ENCODE data around the gene CYTH1. TPM values are rescaled to one million over a fixed set of nuclear protein-coding genes. Genes with fewer than 3 reads are reported as not detected.

The CYTH1 gene
- total RNA-seq, 1 experiment from 2014 or later, result 40.3 TPM

DNA sequence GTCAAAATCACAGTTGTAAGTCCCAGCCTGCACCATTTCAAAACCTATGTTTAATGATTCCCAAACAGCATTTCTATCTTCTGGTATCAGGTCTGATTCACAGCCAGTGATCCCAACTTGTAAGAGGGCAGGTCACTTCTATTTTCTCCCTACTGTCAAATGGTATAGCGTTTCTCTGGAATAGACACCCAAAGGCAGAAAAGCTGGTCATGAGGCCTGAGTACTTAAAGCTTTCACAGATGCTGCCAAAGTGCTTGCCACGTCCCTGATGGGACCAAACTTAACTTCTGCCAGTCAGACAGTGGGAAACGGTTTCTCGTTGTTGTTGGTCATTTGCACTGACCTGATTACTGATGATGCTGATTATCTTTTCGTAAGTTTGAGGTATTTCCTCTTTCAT is 43.4 kb downstream of the CYTH1 start:
- BruUV-seq (replicated peaks), result no TSS peak
- Histone ChIP-seq H2AFZ (no peak overlapping the region), H3K36me3 (ENCODE audit: low read depth) (no peaks in the 10 kb centered on the region), H3K4me1 (replicated peaks; ENCODE audit: insufficient read depth) (peaks cover 28% of the 10 kb centered on the region), H3K27me3 (ENCODE audit: insufficient read depth, low read depth) (no peaks in the 10 kb centered on the region), H4K20me1 (ENCODE audit: insufficient read depth) (peaks cover 12% of the 10 kb centered on the region; the same call in 1 of the 2 replicates), H3K79me2 (ENCODE audit: low read depth) (peaks cover 29% of the 10 kb centered on the region), H3K27ac (no peak overlapping the region), H3K9me2 (ENCODE audit: insufficient read depth) (no peaks in the 10 kb centered on the region), H3K4me2 (no peak overlapping the region), H3F3A (ENCODE audit: insufficient read depth, low read depth) (peaks cover 18% of the 10 kb centered on the region), H3K4me3 (no peak overlapping the region), H3K9me3 (ENCODE audit: insufficient read depth, low read depth) (no peaks in the 10 kb centered on the region)
- intact Hi-C loops (cut with micrococcal nuclease; ENCODE audit: unreplicated experiment), result no loop called here
- TF ChIP-seq EZH2 (IDR thresholded peaks at IDR 0.05; ENCODE audit: low read depth) (no peak), CTCF (conservative IDR thresholded peaks at IDR 0.05) (no peak)
- ChIA-PET POLR2A (ENCODE audit: unreplicated experiment) (no interaction called here), CTCF (no interaction called here)
- no peak for DNase-seq

- Histone ChIP-seq H4K20me1 (ENCODE audit: insufficient read depth) (peaks cover 12% of the 10 kb centered on the region; the same call in 1 of the 2 replicates), H3K27me3 (ENCODE audit: insufficient read depth, low read depth) (no peaks in the 10 kb centered on the region), H3K9me3 (ENCODE audit: insufficient read depth, low read depth) (no peaks in the 10 kb centered on the region), H3K27ac (no peak overlapping the region), H3K4me1 (replicated peaks; ENCODE audit: insufficient read depth) (peaks cover 28% of the 10 kb centered on the region), H3K4me3 (no peak overlapping the region), H3F3A (ENCODE audit: insufficient read depth, low read depth) (peaks cover 18% of the 10 kb centered on the region), H3K4me2 (no peak overlapping the region), H3K79me2 (ENCODE audit: low read depth) (peaks cover 33% of the 10 kb centered on the region), H3K36me3 (ENCODE audit: low read depth) (no peaks in the 10 kb centered on the region), H2AFZ (no peak overlapping the region), H3K9me2 (ENCODE audit: insufficient read depth) (no peaks in the 10 kb centered on the region)
- ChIA-PET CTCF (no interaction called here), POLR2A (ENCODE audit: unreplicated experiment) (no interaction called here)
- DNase-seq, result no peak
- no TSS peak for BruUV-seq (replicated peaks)
- TF ChIP-seq CTCF (conservative IDR thresholded peaks at IDR 0.05) (no peak), EZH2 (IDR thresholded peaks at IDR 0.05; ENCODE audit: low read depth) (no peak)
- intact Hi-C loops (cut with micrococcal nuclease; ENCODE audit: unreplicated experiment), result no loop called here
Observed at GRCh38 chr17:78738278-78738677, 43.8 kb downstream of the CYTH1 start.

GRCh38 chr17:78737332-78737731 is 44.7 kb downstream of the CYTH1 start:
- Histone ChIP-seq H3K4me1 (replicated peaks; ENCODE audit: insufficient read depth) (peaks cover 28% of the 10 kb centered on the region), H3F3A (ENCODE audit: insufficient read depth, low read depth) (peaks cover 18% of the 10 kb centered on the region), H3K9me3 (ENCODE audit: insufficient read depth, low read depth) (no peaks in the 10 kb centered on the region), H3K9me2 (ENCODE audit: insufficient read depth) (no peaks in the 10 kb centered on the region), H2AFZ (no peak overlapping the region), H4K20me1 (ENCODE audit: insufficient read depth) (peaks cover 12% of the 10 kb centered on the region; the same call in 1 of the 2 replicates), H3K27me3 (ENCODE audit: insufficient read depth, low read depth) (no peaks in the 10 kb centered on the region), H3K36me3 (ENCODE audit: low read depth) (no peaks in the 10 kb centered on the region), H3K27ac (peak overlapping the region; percentile 87), H3K4me2 (peak overlapping the region; percentile 91), H3K4me3 (peak overlapping the region; percentile 80), H3K79me2 (ENCODE audit: low read depth) (peaks cover 40% of the 10 kb centered on the region)
- TF ChIP-seq CTCF (conservative IDR thresholded peaks at IDR 0.05), result no peak
- no peak for TF ChIP-seq EZH2 (IDR thresholded peaks at IDR 0.05; ENCODE audit: low read depth)
- ChIA-PET POLR2A (ENCODE audit: unreplicated experiment) (interaction anchor here (0.5 to 0.6 kb wide), 7 partner anchors 128 to 1909 kb away, joined by 3 to 9 read pairs (median 5); no protein-coding TSS in a partner anchor), CTCF (interaction anchor here (0.7 kb wide), 1 partner anchor 9 kb away, joined by 7 read pairs; no protein-coding TSS in a partner anchor)
- peak in 1 of 2 experiments; percentile 73 for DNase-seq
- BruUV-seq (replicated peaks), result no TSS peak
- intact Hi-C loops (cut with micrococcal nuclease; ENCODE audit: unreplicated experiment), result no loop called here
